22Rv1 (cell line): Measurements from ENCODE around the gene PTPRM.

Experiments
- CTCF ChIP-seq: fragments of 450-650 bp; IDR thresholded peaks from 2 replicates; pipeline ENCODE4 v1.5.1; 2017; ENCODE audit warnings: mild to moderate bottlenecking
- ZFX ChIP-seq: fragments of 450-650 bp; IDR thresholded peaks from 2 replicates; pipeline ENCODE4 v1.6.1; 2017; ENCODE audit warnings: antibody characterized with exemption, borderline replicate concordance

- TF ChIP-seq CTCF (no peak), ZFX (no peak)
Observed at GRCh38 chr18:7637269-7637668, 70.2 kb downstream of the PTPRM start.
